ENCODE results near the gene MAF.

MAF gene

GRCh38 chr16:79595231-79595641 lies 5.3 kb downstream of the MAF start:
- TF ChIP-seq, protein P1, sequence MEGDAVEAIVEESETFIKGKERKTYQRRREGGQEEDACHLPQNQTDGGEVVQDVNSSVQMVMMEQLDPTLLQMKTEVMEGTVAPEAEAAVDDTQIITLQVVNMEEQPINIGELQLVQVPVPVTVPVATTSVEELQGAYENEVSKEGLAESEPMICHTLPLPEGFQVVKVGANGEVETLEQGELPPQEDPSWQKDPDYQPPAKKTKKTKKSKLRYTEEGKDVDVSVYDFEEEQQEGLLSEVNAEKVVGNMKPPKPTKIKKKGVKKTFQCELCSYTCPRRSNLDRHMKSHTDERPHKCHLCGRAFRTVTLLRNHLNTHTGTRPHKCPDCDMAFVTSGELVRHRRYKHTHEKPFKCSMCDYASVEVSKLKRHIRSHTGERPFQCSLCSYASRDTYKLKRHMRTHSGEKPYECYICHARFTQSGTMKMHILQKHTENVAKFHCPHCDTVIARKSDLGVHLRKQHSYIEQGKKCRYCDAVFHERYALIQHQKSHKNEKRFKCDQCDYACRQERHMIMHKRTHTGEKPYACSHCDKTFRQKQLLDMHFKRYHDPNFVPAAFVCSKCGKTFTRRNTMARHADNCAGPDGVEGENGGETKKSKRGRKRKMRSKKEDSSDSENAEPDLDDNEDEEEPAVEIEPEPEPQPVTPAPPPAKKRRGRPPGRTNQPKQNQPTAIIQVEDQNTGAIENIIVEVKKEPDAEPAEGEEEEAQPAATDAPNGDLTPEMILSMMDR (IDR thresholded peaks at IDR 0.05; ENCODE audit: borderline replicate concordance, insufficient read depth, low read depth, low read length): no peak
- no peak overlapping the region for H3K4me3 ChIP-seq (ENCODE audit: low read depth, low read length)

- no peak overlapping the region for H3K4me3 ChIP-seq (ENCODE audit: low read depth, low read length)
- TF ChIP-seq, protein P1 (IDR thresholded peaks at IDR 0.05; ENCODE audit: borderline replicate concordance, insufficient read depth, low read depth, low read length): no peak
Measured at GRCh38 chr16:79593754-79594153, 6.8 kb downstream of the MAF start.

- H3K4me3 ChIP-seq (ENCODE audit: low read depth, low read length): no peak overlapping the region
- TF ChIP-seq, protein P1 (IDR thresholded peaks at IDR 0.05; ENCODE audit: borderline replicate concordance, insufficient read depth, low read depth, low read length): no peak
Measured at GRCh38 chr16:79593074-79593531, 7.4 kb downstream of the MAF start.

DNA sequence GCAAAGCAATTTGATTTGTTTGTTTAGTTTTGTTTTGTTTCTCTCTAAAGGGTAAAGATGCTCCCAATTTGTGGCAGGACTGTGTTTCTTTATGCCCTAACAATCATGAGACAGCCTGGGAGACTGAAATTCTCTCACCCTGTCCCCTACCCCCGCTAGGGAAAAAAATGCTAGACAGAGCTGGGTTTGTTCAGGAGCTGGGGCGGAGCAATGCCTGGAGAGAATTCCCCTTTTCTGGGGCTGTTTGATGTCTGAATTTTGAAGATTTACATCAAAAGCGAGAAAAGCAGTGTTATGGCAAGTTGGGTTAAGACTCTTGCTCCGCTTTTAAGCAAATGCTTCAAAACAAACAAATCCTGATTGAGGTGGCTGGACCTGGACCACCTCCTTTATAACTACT lies 8.4 kb downstream of the MAF start:
- TF ChIP-seq, protein P1 (IDR thresholded peaks at IDR 0.05; ENCODE audit: borderline replicate concordance, insufficient read depth, low read depth, low read length): no peak
- H3K4me3 ChIP-seq (ENCODE audit: low read depth, low read length): no peak overlapping the region

DNA sequence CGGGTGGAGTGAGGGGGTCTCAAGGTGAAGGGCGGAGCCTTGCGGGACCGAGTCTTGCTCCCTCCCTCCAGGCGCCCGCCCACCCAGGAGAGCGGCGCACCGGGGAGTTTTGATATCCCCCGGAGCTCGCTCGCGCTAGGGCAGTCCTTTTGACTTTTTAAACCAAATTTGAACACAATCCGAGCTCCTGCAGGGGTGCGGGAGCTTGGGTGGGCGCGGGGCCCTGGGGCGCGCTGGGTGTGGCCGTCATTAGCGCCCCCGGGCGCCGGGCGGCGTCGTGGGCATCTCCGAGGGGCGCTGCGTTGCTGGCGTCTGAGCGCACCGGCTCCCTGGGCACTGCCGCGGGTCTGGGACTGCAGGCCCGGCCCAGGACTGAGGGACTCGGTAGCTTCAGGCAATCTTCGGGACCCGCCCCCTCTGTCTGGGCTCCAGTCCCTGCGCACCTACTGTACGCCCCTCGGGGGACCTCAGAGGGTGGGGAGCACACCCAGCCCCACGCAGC lies 10.9 kb downstream of the MAF start:
- no peak overlapping the region for H3K4me3 ChIP-seq (ENCODE audit: low read depth, low read length)
- TF ChIP-seq, protein P1 (IDR thresholded peaks at IDR 0.05; ENCODE audit: borderline replicate concordance, insufficient read depth, low read depth, low read length): no peak

- TF ChIP-seq, protein P1 (IDR thresholded peaks at IDR 0.05; ENCODE audit: borderline replicate concordance, insufficient read depth, low read depth, low read length): no peak
Measured at GRCh38 chr16:79587897-79588296, 12.6 kb downstream of the MAF start.

GRCh38 chr16:79587296-79587695 lies 13.2 kb downstream of the MAF start:
- no peak overlapping the region for H3K4me3 ChIP-seq (ENCODE audit: low read depth, low read length)
- TF ChIP-seq, protein P1 (IDR thresholded peaks at IDR 0.05; ENCODE audit: borderline replicate concordance, insufficient read depth, low read depth, low read length): no peak

More at GRCh38 chr16:79587897-79588296, 12.6 kb downstream of the MAF start:
- no peak overlapping the region for H3K4me3 ChIP-seq (ENCODE audit: low read depth, low read length)
